Fibroblast of pulmonary artery (primary cell): ENCODE results near the gene RUVBL2.

Source experiments
- DNase-seq: peaks from one replicate; pipeline ENCODE4 v3.0.0-alpha.2; 2010; ENCODE audit warnings: low read depth
- H3K4me3 ChIP-seq: replicated peaks from 2 replicates; pipeline ENCODE4 v1.5.1; 2011; ENCODE audit warnings: low read depth, mild to moderate bottlenecking, control low read depth, low read length, moderate library complexity
- TF ChIP-seq, protein P1 (sequence below): IDR thresholded peaks from 2 replicates; pipeline ENCODE4 v1.5.1; 2011; ENCODE audit warnings: mild to moderate bottlenecking, control low read depth, low read length, inconsistent platforms; ENCODE audit errors: missing control alignments

The RUVBL2 gene

DNA sequence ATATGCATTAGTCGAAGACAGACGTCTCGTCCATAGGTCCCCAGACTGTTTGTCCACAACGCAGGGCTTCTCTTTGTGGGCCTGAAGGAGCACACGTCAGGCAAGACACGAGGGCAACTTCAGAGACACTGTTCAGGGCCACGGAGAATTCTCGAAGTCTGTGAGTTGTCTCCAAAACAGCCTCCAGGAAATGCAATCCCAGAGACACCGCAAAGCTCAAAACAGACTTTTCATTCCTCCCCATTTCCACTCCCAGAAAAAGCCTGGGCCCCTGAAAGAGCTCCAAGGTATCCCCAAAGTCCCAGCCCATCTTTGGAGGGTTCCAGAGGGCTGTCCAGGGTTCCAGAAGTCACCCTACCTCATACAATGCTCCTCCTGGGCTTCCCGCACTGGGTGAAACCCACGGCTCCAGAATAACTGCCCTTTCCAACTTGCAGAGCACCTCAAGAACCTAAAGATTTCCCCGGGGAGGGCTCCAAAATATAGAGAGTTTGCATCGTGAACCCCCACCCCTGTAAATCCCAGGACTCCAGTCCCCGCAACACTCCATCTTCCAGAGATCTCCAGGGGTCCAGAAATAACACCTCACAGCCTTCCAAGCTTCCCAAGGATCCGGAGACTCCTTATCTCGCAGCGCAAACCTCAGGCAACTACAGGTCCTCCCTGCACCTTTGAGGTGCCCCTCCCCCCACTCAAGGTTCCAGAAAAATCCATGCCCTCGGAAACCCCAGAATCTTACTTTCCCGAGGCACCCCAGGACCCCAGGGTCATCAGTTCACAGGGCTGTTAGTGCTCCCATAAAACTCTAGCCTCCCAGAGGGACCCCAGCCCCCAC is 29.3 kb upstream of the RUVBL2 start:
- TF ChIP-seq, protein P1, sequence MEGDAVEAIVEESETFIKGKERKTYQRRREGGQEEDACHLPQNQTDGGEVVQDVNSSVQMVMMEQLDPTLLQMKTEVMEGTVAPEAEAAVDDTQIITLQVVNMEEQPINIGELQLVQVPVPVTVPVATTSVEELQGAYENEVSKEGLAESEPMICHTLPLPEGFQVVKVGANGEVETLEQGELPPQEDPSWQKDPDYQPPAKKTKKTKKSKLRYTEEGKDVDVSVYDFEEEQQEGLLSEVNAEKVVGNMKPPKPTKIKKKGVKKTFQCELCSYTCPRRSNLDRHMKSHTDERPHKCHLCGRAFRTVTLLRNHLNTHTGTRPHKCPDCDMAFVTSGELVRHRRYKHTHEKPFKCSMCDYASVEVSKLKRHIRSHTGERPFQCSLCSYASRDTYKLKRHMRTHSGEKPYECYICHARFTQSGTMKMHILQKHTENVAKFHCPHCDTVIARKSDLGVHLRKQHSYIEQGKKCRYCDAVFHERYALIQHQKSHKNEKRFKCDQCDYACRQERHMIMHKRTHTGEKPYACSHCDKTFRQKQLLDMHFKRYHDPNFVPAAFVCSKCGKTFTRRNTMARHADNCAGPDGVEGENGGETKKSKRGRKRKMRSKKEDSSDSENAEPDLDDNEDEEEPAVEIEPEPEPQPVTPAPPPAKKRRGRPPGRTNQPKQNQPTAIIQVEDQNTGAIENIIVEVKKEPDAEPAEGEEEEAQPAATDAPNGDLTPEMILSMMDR = no peak
- DNase-seq = peak; percentile 67
- H3K4me3 ChIP-seq = peak overlapping the region; percentile 53

DNA sequence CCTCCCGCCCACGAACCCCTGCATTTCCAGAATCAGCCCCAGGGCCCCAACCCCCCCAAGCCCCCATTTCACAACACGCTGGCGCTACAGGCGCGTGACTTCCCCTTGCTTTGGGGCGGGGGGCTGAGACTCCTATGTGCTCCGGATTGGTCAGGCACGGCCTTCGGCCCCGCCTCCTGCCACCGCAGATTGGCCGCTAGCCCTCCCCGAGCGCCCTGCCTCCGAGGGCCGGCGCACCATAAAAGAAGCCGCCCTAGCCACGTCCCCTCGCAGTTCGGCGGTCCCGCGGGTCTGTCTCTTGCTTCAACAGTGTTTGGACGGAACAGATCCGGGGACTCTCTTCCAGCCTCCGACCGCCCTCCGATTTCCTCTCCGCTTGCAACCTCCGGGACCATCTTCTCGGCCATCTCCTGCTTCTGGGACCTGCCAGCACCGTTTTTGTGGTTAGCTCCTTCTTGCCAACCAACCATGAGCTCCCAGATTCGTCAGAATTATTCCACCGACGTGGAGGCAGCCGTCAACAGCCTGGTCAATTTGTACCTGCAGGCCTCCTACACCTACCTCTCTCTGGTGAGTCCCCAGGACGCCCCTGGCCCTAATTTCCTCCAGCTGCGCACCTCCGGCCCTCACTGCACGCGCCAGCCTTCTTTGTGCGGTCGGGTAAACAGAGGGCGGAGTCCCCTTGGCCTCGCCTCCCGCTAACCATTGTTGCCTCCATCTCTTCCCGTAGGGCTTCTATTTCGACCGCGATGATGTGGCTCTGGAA is 28.5 kb upstream of the RUVBL2 start, which contains the start of gene FTL:
Gene FTL (plus strand): TSS at position 270 of the 766 bp plus-strand sequence. CDS start 199 bp downstream, at position 469.
- H3K4me3 ChIP-seq = peak within 1 kb of the TSS; percentile 99
- TF ChIP-seq, protein P1 = no peak
- DNase-seq = peak; percentile 98

DNA sequence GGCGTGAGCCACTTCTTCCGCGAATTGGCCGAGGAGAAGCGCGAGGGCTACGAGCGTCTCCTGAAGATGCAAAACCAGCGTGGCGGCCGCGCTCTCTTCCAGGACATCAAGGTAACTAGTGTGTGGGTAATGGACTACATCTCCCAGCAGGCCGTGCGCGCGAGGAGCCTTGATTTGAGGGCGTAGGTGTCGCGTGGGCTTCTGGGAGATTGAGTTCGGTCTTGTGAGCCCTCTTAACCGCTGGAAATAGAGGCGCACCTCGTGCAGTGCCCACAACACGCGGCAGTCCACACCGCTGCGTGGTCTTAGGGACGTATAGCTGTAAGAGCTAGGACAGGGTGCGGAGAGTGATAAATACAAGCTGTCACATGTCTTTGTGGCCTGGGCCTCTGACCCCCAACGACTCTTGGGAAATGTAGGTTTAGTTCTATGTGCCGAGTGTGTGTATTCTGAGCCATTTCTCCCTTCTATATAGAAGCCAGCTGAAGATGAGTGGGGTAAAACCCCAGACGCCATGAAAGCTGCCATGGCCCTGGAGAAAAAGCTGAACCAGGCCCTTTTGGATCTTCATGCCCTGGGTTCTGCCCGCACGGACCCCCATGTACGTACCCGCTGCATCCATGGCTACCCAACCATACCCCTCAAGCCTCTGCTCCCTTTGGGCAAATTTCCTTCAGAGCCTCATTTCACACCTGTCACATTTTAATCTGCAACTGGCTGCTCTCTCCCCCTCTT is 27.7 kb upstream of the RUVBL2 start:
- peak; percentile 76 for DNase-seq
- TF ChIP-seq, protein P1 = no peak
- H3K4me3 ChIP-seq = peak overlapping the region; percentile 99

DNA sequence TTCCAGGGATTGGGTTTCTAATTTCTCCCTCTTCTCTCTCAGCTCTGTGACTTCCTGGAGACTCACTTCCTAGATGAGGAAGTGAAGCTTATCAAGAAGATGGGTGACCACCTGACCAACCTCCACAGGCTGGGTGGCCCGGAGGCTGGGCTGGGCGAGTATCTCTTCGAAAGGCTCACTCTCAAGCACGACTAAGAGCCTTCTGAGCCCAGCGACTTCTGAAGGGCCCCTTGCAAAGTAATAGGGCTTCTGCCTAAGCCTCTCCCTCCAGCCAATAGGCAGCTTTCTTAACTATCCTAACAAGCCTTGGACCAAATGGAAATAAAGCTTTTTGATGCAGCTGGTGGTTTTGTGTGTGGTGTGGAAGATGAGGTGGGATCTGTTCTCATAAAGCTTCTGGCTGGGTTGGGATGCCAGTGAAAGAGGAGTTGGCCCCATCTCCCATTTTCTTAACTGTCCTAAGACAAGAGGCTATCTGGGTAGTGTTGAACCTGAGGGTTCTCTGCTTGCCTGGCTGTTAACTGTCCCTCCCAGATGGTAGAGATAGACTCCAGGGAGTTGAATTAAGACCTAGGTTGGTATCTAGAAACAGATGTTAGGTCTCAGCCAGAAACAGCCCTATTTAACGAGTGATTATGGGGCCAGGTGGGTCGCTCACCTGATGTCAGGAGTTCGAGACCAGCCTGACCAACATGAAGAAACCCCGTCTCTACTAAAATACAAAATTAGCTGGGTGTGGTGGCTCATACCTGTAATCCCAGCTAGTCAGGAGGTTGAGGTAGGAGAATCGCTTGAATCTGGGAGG is 26.9 kb upstream of the RUVBL2 start:
- TF ChIP-seq, protein P1 = no peak
- DNase-seq = peak; percentile 40
- peak overlapping the region; percentile 99 for H3K4me3 ChIP-seq

DNA sequence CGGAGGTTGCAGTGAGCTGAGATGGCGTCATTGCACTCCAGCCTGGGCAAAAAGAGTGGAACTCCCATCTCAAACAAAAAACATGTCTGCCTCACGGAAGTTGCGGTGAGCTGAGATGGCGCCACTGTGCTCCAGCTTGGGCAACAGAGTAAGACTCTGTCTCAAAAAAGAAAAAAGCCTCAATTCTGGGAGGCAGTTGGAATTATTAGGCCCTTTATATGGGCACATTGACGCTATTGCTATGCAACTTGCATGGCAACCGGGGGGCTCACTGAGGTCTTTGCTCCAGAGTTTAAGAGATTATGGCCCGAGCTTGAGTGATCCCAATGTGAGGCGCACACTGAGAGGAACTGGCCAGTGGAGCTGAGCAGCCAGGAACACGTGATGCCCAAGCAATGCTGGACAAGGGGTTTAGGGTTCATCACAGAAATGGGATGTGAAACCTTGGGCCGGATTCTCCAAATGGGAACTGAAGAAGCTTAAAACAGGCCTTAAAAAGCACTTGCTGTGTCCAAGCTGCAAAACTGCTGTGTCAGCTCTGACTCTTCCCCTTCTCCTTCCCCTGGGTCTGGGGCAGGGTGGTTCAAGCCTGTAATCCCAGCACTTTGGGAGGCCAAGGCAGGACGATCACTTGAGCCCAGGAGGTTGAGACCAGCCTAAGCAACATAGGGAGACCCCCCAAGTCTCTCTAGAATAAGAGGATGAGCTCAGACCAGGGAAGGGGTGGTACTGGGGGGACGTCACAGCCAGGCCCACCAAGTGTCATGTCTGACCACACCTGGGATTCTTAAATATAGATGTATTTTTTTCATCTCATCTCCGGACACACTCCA is 26.1 kb upstream of the RUVBL2 start:
- DNase-seq = peak; percentile 90
- TF ChIP-seq, protein P1 = no peak
- H3K4me3 ChIP-seq = peak overlapping the region; percentile 99
